MM.1S (cell line): ENCODE results near the gene VEGFB.

Source experiments
- EZH2 ChIP-seq: fragments of 300-600 bp; sonication (generic); optimal IDR thresholded peaks from 2 replicates; pipeline ENCODE3; 2017; ENCODE audit warnings: low read depth, mild to moderate bottlenecking, antibody characterized with exemption, low read length, mixed read lengths
- EZH2phosphoT487 ChIP-seq: fragments of 300-600 bp; sonication (generic); IDR thresholded peaks from 2 replicates; pipeline ENCODE4 v1.6.1; 2018; ENCODE audit warnings: antibody characterized with exemption, low read length
- TF ChIP-seq, protein P1 (sequence below): fragments of 300-600 bp; sonication (generic); IDR thresholded peaks from 2 replicates; pipeline ENCODE4 v1.5.1; 2016; ENCODE audit warnings: antibody characterized with exemption, low read length, mixed read lengths

DNA sequence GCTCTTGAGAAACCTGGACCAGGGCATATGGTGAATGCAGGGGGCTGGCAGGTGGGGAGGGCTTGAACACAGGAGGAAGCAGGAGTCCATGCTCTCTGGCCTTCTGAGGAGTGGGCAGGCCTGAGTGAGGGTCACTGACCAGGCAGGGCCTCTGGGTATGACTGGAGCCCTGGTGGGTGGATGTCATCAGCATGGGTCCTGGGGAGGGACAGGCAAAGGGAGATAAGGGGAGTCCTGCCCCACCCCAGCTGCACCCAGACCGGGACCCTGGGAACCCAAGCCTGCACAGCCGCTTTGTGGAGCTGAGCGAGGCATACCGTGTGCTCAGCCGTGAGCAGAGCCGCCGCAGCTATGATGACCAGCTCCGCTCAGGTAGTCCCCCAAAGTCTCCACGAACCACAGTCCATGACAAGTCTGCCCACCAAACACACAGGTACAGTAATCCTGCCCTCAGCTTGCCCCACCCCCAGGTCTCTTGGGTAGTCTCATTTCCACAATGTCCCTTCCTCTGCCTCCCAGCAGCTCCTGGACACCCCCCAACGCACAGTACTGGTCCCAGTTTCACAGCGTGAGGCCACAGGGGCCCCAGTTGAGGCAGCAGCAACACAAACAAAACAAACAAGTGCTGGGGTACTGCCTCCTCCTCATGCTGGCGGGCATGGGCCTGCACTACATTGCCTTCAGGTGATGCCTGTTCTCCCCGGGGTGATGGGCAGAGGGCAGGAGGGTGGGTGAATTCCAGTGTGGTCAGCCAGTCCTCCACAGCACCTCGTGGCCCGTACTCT lies 2.0 kb upstream of the VEGFB start:
- TF ChIP-seq, protein P1, sequence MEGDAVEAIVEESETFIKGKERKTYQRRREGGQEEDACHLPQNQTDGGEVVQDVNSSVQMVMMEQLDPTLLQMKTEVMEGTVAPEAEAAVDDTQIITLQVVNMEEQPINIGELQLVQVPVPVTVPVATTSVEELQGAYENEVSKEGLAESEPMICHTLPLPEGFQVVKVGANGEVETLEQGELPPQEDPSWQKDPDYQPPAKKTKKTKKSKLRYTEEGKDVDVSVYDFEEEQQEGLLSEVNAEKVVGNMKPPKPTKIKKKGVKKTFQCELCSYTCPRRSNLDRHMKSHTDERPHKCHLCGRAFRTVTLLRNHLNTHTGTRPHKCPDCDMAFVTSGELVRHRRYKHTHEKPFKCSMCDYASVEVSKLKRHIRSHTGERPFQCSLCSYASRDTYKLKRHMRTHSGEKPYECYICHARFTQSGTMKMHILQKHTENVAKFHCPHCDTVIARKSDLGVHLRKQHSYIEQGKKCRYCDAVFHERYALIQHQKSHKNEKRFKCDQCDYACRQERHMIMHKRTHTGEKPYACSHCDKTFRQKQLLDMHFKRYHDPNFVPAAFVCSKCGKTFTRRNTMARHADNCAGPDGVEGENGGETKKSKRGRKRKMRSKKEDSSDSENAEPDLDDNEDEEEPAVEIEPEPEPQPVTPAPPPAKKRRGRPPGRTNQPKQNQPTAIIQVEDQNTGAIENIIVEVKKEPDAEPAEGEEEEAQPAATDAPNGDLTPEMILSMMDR, result no peak
- TF ChIP-seq EZH2 (no peak), EZH2phosphoT487 (no peak)
